CD4-positive, alpha-beta T cell treated with Interleukin-6 for 4 hours (primary cell): ENCODE results near the gene DLGAP3.

Experiments used
- DNase-seq: peaks from one replicate; pipeline ENCODE4 v3.0.0-alpha.2; 2020; ENCODE audit warnings: mixed read lengths

Gene DLGAP3

GRCh38 chr1:34900775-34901502, 28.5 kb downstream of the DLGAP3 start:
- no peak for DNase-seq

GRCh38 chr1:34899906-34900305, 29.5 kb downstream of the DLGAP3 start:
- DNase-seq: no peak

GRCh38 chr1:34899471-34899870, 30.0 kb downstream of the DLGAP3 start:
- DNase-seq: no peak

- DNase-seq: no peak
Observed at GRCh38 chr1:34898330-34898761, 31.1 kb downstream of the DLGAP3 start.

GRCh38 chr1:34896612-34897011, 32.8 kb downstream of the DLGAP3 start:
- no peak for DNase-seq

GRCh38 chr1:34889705-34890104, 39.7 kb downstream of the DLGAP3 start:
- no peak for DNase-seq

GRCh38 chr1:34887593-34887992, 41.9 kb downstream of the DLGAP3 start:
- DNase-seq: no peak

GRCh38 chr1:34885405-34886247, 43.8 kb downstream of the DLGAP3 start:
- DNase-seq: peak; percentile 69

GRCh38 chr1:34884961-34885360, 44.5 kb downstream of the DLGAP3 start:
- DNase-seq: peak; percentile 6

- no peak for DNase-seq
Observed at GRCh38 chr1:34884536-34884935, 44.9 kb downstream of the DLGAP3 start.

- no peak for DNase-seq
Observed at GRCh38 chr1:34879230-34879629, 50.2 kb downstream of the DLGAP3 start.

- no peak for DNase-seq
Observed at GRCh38 chr1:34876406-34876805, 53.0 kb downstream of the DLGAP3 start.

- no peak for DNase-seq
Observed at GRCh38 chr1:34874296-34874952, 55.0 kb downstream of the DLGAP3 start.

- DNase-seq: no peak
Observed at GRCh38 chr1:34872133-34872503, 57.3 kb downstream of the DLGAP3 start.

GRCh38 chr1:34871443-34872132, 57.9 kb downstream of the DLGAP3 start:
- no peak for DNase-seq

- DNase-seq: no peak
Observed at GRCh38 chr1:34870395-34870794, 59.1 kb downstream of the DLGAP3 start.

- no peak for DNase-seq
Observed at GRCh38 chr1:34869760-34870159, 59.7 kb downstream of the DLGAP3 start.

- DNase-seq: no peak
Observed at GRCh38 chr1:34868230-34869049, 61.0 kb downstream of the DLGAP3 start.

- no peak for DNase-seq
Observed at GRCh38 chr1:34867415-34867814, 62.0 kb downstream of the DLGAP3 start.

GRCh38 chr1:34866762-34867109, 62.7 kb downstream of the DLGAP3 start:
- no peak for DNase-seq

GRCh38 chr1:34865981-34866761, 63.3 kb downstream of the DLGAP3 start:
- peak; percentile 95 for DNase-seq
